ENCODE measurements around the gene C1orf232. TPM values are rescaled to one million over a fixed set of nuclear protein-coding genes. Genes with fewer than 3 reads are reported as not detected.

C1orf232 gene
- total RNA-seq, 2 experiments from 2014 or later: not detected

Other genes starting within 250 kb of the C1orf232 start
- 10 to 100 TPM in 1 of 2 experiments, 1 to 10 TPM in 1; 9.4 to 10.1 TPM for gene PAFAH2, start 170.9 kb downstream of the C1orf232 start, total RNA-seq
- not detected for gene EXTL1, start 147.2 kb downstream of the C1orf232 start, total RNA-seq
- gene SLC30A2, start 122.8 kb downstream of the C1orf232 start, total RNA-seq: not detected
- gene TRIM63, start 101.3 kb downstream of the C1orf232 start, total RNA-seq: under 1 TPM; 0.25 to 0.33 TPM
- 10 to 100 TPM; 21.3 to 22.7 TPM for gene PDIK1L, start 57.1 kb downstream of the C1orf232 start, total RNA-seq
- not detected for gene FAM110D, start 9.9 kb downstream of the C1orf232 start, total RNA-seq
- 10 to 100 TPM; 20.3 to 22.9 TPM for gene ZNF593, start 945 bp upstream of the C1orf232 start, total RNA-seq
- gene ZNF593OS, start 2.9 kb upstream of the C1orf232 start, total RNA-seq: not detected
- gene CNKSR1, start 8.5 kb upstream of the C1orf232 start, total RNA-seq: 1 to 10 TPM; 1.8 to 5.3 TPM
- gene CATSPER4, start 21.6 kb upstream of the C1orf232 start, total RNA-seq: not detected
- gene CEP85, start 65.2 kb upstream of the C1orf232 start, total RNA-seq: 10 to 100 TPM; 35.5 to 37.7 TPM
- gene SH3BGRL3, start 111.1 kb upstream of the C1orf232 start, total RNA-seq: 100 to 1,000 TPM; 662 to 665 TPM
- 10 to 100 TPM; 46.9 to 49.9 TPM for gene UBXN11, start 137.7 kb upstream of the C1orf232 start, total RNA-seq
- gene CD52, start 149.0 kb upstream of the C1orf232 start, total RNA-seq: 1,000 to 10,000 TPM; 1,572 to 1,591 TPM
- 1 to 10 TPM; 1.9 to 4.3 TPM for gene CRYBG2, start 185.2 kb upstream of the C1orf232 start, total RNA-seq
- under 1 TPM in 1 of 2 experiments, not detected in 1; 0.18 TPM for gene ZNF683, start 203.8 kb upstream of the C1orf232 start, total RNA-seq
- gene LIN28A, start 241.9 kb upstream of the C1orf232 start, total RNA-seq: not detected